ENCODE data around the gene SLC43A2.
"Not testable (repeated sequence)": the region's sequence is repeated elsewhere in the genome, so short reads cannot be mapped to it uniquely, and the experiment has no call there.

The SLC43A2 gene

GRCh38 chr17:1577182-1577581, 51.5 kb downstream of the SLC43A2 start:
- DNase-seq = peak; percentile 44 to 91 (median 76)
- intact Hi-C loops (cut with DNase I) = loop anchor here (5.0 to 10.0 kb wide), 3 partner anchors 50 to 138 kb away; partner anchors contain the start of genes RILP, SCARF1, SLC43A2 and TLCD2

GRCh38 chr17:1576500-1576899, 52.1 kb downstream of the SLC43A2 start:
- intact Hi-C loops (cut with DNase I) = loop anchor here (5.0 to 10.0 kb wide), 3 partner anchors 51 to 138 kb away; partner anchors contain the start of genes RILP, SCARF1, SLC43A2 and TLCD2
- no peak for DNase-seq

DNA sequence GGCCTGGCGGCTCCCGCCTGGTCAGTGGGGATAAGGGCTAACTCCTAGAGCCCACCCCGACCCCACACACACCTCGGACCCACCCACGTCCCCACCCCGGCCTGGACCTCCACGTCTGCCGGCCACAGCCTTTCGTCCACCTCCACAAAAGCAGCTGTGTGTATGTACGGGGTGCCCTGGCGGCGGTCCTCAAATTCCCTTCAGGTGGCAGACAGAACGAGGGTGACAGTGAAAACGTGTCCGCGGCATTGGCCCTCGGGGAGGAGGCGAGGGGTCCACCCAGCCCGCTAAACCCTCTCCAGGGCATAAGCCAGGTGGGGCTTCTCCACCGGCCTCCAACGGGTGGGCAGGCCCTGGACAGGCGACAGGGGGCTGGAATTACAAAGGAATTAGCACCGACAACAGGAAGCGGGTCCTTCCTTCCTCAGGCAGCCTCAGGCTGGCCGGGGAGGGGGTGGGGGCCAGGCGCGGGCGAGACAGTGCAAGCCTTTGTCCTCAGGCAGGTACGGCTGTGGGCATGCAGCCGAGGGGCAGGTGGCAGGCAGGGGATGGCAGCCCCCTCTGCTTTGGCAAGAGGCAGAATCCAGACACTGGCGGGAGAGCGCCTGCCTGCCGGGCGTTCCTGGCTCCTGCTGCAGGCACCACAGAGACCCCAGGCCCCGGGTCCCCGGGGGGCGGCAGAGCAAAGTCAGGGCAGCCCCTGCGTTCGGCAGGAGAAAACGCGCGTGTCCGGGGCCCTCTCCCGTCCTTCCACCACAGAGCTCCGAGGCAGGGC, 53.8 kb downstream of the SLC43A2 start:
- DNase-seq = no peak
- intact Hi-C loops (cut with DNase I) = loop anchor here (5.0 to 10.0 kb wide), 3 partner anchors 52 to 140 kb away; partner anchors contain the start of genes RILP, SCARF1, SLC43A2 and TLCD2

GRCh38 chr17:1573932-1574696, 54.5 kb downstream of the SLC43A2 start:
- DNase-seq = peak; percentile 51 to 94 (median 82)
- intact Hi-C loops (cut with DNase I) = loop anchor here (10.0 kb wide), 1 partner anchor 141 kb away; the partner anchor contains the start of gene TLCD2

DNA sequence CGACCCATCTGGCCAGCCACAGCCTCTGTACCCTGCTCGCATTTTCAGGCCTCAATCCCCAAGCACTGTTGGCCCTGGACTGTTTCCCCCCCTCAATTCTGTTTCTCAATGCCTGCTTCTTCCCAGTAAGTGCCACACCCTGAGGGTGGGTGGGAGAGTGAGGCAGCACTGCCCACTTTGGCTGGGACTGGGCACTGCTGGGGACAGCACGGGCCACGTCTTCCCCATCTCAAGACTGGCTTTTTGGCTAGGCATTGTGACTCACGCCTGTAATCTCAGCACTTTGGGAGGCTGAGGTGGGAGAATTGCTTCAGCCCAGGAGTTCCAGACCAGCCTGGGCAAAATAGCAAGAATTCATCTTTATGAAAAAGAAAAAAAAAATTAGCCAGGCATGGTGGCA, 56.0 kb downstream of the SLC43A2 start:
- intact Hi-C loops (cut with DNase I) = loop anchor here (10.0 kb wide), 1 partner anchor 142 kb away; the partner anchor contains the start of gene TLCD2
- not testable (repeated sequence) for DNase-seq

DNA sequence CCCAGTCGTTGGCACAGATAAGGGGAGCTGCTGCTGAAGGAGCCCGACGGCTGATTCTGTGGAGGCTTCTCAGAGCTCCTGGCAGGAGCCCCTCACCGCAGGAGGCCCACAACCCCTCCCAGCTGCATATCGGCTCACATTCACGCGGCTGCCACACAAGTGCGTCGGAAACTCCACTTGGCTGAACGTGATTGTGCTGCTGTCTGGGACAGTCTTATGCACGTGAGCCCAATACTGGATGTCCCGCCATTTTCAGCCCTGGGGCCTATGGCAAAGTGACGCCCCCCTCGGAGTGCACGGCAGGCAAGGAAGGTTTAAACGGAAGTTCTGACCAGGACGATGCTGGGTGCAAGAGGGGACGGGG, 57.3 kb downstream of the SLC43A2 start:
- intact Hi-C loops (cut with DNase I) = loop anchor here (10.0 kb wide), 1 partner anchor 143 kb away; the partner anchor contains the start of gene TLCD2

DNA sequence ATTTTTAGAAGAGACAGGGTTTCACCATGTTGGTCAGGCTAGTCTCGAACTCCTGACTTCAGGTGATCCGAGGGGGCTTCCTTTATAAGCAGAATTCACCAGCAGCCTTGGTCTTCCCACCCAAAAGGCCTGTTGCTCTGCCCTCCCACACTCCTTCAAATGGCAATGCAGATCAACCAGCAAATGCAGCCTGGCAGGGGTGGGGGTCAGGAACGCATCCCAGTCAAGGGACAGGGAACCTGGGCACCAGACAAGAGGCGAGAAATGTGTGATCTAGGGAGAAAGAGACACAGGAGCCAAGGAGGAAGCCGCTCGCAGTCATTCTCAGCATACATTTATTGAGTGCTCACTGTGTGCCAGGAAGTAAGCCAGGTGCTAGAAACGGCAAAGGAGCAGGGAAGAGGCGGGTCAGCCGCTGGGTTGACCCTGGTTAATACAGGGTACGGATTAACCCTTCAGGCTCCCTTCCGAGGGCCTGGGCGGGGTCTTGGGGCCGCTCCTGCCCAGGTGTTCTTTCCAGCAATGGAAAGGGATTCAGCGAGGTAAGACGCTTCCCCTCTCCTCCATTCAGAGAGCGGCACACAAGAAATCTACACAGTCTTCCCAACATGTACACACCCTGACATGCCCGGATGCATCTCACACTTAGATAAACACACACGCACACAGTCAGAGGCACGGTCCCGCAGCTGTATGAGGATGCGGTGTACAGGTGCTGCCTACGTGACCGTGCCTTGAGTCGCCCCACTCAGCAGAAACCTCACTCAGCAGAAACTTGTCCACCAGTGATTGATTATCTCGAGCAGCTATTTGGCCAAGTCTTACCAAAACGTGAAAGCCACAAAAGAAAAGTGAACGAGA, 59.5 kb downstream of the SLC43A2 start:
- intact Hi-C loops (cut with DNase I) = no loop called here

More for the DNA sequence above, 57.3 kb downstream of the SLC43A2 start:
- no peak for DNase-seq

GRCh38 chr17:1566505-1567199, 62.0 kb downstream of the SLC43A2 start:
- no peak for DNase-seq
- intact Hi-C loops (cut with DNase I) = no loop called here

More for the DNA sequence above, 59.5 kb downstream of the SLC43A2 start:
- DNase-seq = no peak

DNA sequence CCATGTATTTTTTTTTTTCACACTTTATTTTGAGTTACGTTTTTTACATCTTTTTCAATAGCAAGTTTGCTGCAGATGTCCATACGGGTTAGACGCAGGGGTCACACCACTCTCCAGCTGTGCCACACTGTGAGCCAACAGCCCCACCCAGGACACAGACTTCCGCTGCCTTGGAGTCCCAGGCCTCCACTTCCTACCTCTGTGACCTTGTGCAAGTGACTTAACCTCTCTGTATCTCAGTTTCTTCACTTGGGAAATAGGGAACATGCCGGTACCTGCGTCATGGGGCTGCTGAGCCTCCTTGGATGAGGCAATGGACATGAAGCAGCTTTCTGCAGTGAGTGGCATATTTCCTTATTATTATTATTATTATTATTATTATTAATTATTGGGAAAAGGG, 62.8 kb downstream of the SLC43A2 start:
- intact Hi-C loops (cut with DNase I) = no loop called here
- no peak for DNase-seq

DNA sequence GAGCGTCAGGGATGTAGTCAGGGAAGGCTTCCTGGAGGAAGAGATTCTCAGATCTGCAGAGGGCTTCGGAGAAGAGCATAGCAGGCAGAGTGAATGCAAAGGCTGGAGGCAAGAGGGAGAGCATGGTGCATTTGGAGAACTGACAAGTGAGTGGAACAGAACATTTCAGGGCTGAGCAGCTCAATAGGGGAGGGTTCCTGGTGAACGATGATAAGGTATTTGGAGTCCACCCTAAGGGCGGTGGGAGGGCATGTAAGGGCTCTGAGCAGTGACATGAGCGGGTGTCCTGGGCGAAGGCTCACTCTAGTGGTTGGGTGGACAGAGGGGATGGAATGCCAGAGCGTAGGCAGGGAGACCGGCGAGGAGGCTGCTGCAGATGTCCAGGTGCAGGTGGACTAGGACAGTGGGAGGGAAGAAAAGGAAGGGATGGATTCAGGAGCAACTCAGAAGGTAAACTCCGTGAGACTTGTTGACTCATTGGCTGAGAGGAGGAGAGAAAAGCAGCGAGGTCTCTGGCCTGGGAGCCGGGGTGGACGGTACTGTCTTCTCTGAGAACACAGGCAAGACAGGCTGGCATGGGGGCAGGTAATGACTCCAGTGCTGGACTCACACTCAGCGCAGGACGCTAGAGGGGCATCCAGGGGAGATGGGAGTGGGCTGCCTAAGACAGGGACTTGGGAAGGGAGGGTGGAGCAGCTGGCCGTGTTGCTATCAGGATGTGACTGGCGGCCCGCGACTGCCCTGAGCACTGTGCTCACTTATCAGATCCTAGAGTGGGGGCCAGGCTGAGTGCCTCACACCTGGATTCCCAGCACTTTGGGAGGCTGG, 64.6 kb downstream of the SLC43A2 start:
- no peak for DNase-seq
- intact Hi-C loops (cut with DNase I) = no loop called here

DNA sequence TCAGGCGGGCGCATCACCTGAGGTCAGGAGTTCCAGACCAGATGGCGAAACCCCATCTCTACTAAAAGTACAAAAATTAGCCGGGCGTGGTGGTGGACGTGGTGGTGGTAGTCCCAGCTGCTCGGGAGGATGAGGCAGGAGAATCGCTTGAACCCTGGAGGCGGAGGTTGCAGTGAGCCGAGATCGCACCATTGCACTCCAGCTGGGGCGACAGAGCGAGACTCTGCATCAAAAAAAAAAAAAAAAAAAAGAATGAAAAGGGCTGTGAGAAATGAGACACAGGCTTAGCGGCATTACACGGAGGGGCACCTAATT, 65.2 kb downstream of the SLC43A2 start:
- intact Hi-C loops (cut with DNase I); DNase-seq: not testable (repeated sequence)

DNA sequence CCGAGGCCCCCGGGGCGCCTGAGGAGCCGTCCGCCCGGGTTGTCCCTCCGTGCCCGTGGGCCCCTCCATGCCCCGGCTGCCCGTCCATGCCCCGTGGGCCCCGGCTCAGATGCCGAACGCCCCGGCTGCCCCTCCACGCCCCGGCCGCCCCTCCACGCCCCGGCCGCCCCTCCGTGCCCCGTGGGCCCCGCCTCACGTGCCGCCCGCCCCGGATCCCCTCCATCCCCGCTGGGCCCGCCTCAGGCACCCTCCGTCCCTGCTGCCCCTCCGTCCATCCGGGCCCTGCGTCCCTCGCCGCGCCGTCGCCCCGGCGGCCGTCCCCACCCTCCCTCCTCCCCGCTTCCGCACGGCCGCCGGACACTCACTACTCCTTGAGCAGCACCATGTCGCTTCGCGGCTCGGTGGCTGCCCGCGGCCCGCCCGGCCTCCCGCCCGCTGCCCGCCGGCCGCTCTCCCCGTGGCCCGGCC, 66.4 kb downstream of the SLC43A2 start:
- intact Hi-C loops (cut with DNase I) = no loop called here
- DNase-seq = peak in 13 of 42 donors; percentile 14 to 53 (median 35)

- peak in 11 of 42 donors; percentile 14 to 55 (median 38) for DNase-seq
Measured at GRCh38 chr17:1561420-1562175, 67.0 kb downstream of the SLC43A2 start.

GRCh38 chr17:1560858-1561355, 67.7 kb downstream of the SLC43A2 start:
- intact Hi-C loops (cut with DNase I) = no loop called here
- no peak for DNase-seq

More at GRCh38 chr17:1561420-1562175, 67.0 kb downstream of the SLC43A2 start:
- intact Hi-C loops (cut with DNase I) = no loop called here

- no peak for DNase-seq
- intact Hi-C loops (cut with DNase I) = no loop called here
Measured at GRCh38 chr17:1560101-1560857, 68.4 kb downstream of the SLC43A2 start.

All from head of caudate nucleus (tissue), 42 donors.